GM23338 (cell line): ENCODE results near the gene PAPPA2.

Experiments used
- CREB1 ChIP-seq: fragments of 250-450 bp; sonication (Bioruptor Pico); IDR thresholded peaks from 2 replicates; pipeline ENCODE4 v1.5.0; 2020; ENCODE audit warnings: low read depth, mild to moderate bottlenecking, moderate library complexity
- CTCF ChIP-seq, 2 experiments: fragments of 200-600 bp in 1 of 2; sonication (generic) in 1 of 2; conservative IDR thresholded peaks; 2 replicates each; pipeline versions ENCODE4 v1.5.1 to v1.6.1; 2016 to 2017; ENCODE audit warnings: antibody characterized with exemption in 2 of 2, low read depth in 2 of 2, mild to moderate bottlenecking in 2 of 2, moderate library complexity in 1 of 2
- ETS1 ChIP-seq: IDR thresholded peaks from 2 replicates; pipeline ENCODE4 v1.6.1; 2016; ENCODE audit warnings: antibody characterized with exemption
- EZH2 ChIP-seq: fragments of 200-600 bp; sonication (generic); IDR thresholded peaks from one replicate; pipeline ENCODE4 v1.8.0; 2017; ENCODE audit warnings: antibody characterized with exemption, mild to moderate bottlenecking, low read depth; ENCODE audit not compliant: unreplicated experiment
- EZH2phosphoT487 ChIP-seq: fragments of 200-600 bp; sonication (generic); IDR thresholded peaks from one replicate; pipeline ENCODE4 v1.8.1; 2018; ENCODE audit warnings: antibody characterized with exemption; ENCODE audit not compliant: unreplicated experiment
- JUNB ChIP-seq: IDR thresholded peaks from one replicate; pipeline ENCODE4 v1.6.1; 2016; ENCODE audit warnings: antibody characterized with exemption; ENCODE audit not compliant: unreplicated experiment
- NANOG ChIP-seq: IDR thresholded peaks from 2 replicates; pipeline ENCODE4 v1.6.1; 2016; ENCODE audit warnings: antibody characterized with exemption, borderline replicate concordance
- POLR2AphosphoS5 ChIP-seq: IDR thresholded peaks from 2 replicates; pipeline ENCODE4 v1.6.1; 2016; ENCODE audit warnings: antibody characterized with exemption, low read depth
- REST ChIP-seq: IDR thresholded peaks from one replicate; pipeline ENCODE4 v1.6.1; 2018; ENCODE audit warnings: antibody characterized with exemption; ENCODE audit not compliant: unreplicated experiment
- STAT1 ChIP-seq: IDR thresholded peaks from one replicate; pipeline ENCODE4 v1.6.1; 2016; ENCODE audit warnings: antibody characterized with exemption; ENCODE audit not compliant: unreplicated experiment
- ZNF114 ChIP-seq: fragments of 250-450 bp; sonication (Bioruptor Pico); IDR thresholded peaks from 2 replicates; pipeline ENCODE4 v1.5.0; 2020; ENCODE audit warnings: mild to moderate bottlenecking, moderate library complexity
- ZNF331 ChIP-seq: fragments of 250-450 bp; sonication (Bioruptor Pico); IDR thresholded peaks from 2 replicates; pipeline ENCODE4 v1.5.0; 2020; ENCODE audit warnings: low read depth, mild to moderate bottlenecking, moderate library complexity

- TF ChIP-seq POLR2AphosphoS5: no peak
- TF ChIP-seq CTCF (conservative IDR thresholded peaks at IDR 0.05; ENCODE audit: low read depth in 2 of 2): no peak
- TF ChIP-seq NANOG: no peak
- TF ChIP-seq EZH2: no peak
- TF ChIP-seq EZH2phosphoT487: no peak
- no peak for TF ChIP-seq JUNB
- no peak for TF ChIP-seq REST
- TF ChIP-seq CREB1 (CRISPR knock-in tag): no peak
- TF ChIP-seq ZNF114 (CRISPR knock-in tag): no peak
- TF ChIP-seq STAT1: no peak
- no peak for TF ChIP-seq ETS1
- no peak for TF ChIP-seq ZNF331 (CRISPR knock-in tag)
Measured at GRCh38 chr1:176521211-176521610, 58.2 kb downstream of the PAPPA2 start.
